Fibroblast of lung (primary cell): ENCODE data around the gene LTN1. TPM values are rescaled to one million over a fixed set of nuclear protein-coding genes. Genes with fewer than 3 reads are reported as not detected.

ENCODE experiments used
- DNase-seq, 2 donors: peaks; one replicate each; pipeline versions ENCODE4 v3.0.0 to v3.0.0-alpha.2; 2010; ENCODE audit warnings: low read depth in 2 of 2
- H2AFZ ChIP-seq: 2 replicates; pipeline ENCODE4 v1.5.1; 2012; ENCODE audit warnings: low read length, control low read depth, inconsistent platforms
- H3K27ac ChIP-seq: 2 replicates; pipeline ENCODE4 v1.5.1; 2011; ENCODE audit warnings: low read length, control low read depth; ENCODE audit not compliant: insufficient read depth
- H3K27me3 ChIP-seq: 2 replicates; pipeline ENCODE4 v1.5.1; 2011; ENCODE audit warnings: mild to moderate bottlenecking, low read length; ENCODE audit not compliant: control insufficient read depth, insufficient read depth
- H3K36me3 ChIP-seq: 2 replicates; pipeline ENCODE4 v1.5.1; 2011; ENCODE audit warnings: low read length; ENCODE audit not compliant: control insufficient read depth, insufficient read depth
- H3K4me1 ChIP-seq: 2 replicates; pipeline ENCODE4 v1.5.1; 2011; ENCODE audit warnings: low read length; ENCODE audit not compliant: control insufficient read depth, insufficient read depth; ENCODE audit errors: extremely low read depth
- H3K4me2 ChIP-seq: 2 replicates; pipeline ENCODE4 v1.5.1; 2011; ENCODE audit warnings: low read length, control low read depth; ENCODE audit not compliant: insufficient read depth; ENCODE audit errors: extremely low read depth
- H3K4me3 ChIP-seq, 4 experiments: fragments of 200-600 bp in 1 of 4; sonication (generic) in 1 of 4; replicated peaks in 1 of 4; 2 replicates each; pipeline ENCODE4 v1.5.1; 2011 to 2016; ENCODE audit warnings: low read length in 4 of 4, low read depth in 3 of 4, mild to moderate bottlenecking in 3 of 4, control low read depth in 2 of 4, inconsistent platforms in 1 of 4, mixed read lengths in 1 of 4; ENCODE audit not compliant: insufficient read depth in 1 of 4; ENCODE audit errors: control extremely low read depth in 1 of 4
- H3K79me2 ChIP-seq: 2 replicates; pipeline ENCODE4 v1.5.1; 2012; ENCODE audit warnings: mild to moderate bottlenecking, low read length, inconsistent platforms; ENCODE audit not compliant: control insufficient read depth, insufficient read depth
- H3K9ac ChIP-seq: 2 replicates; pipeline ENCODE4 v1.5.1; 2011; ENCODE audit warnings: mild to moderate bottlenecking, low read length, control low read depth; ENCODE audit not compliant: insufficient read depth
- H3K9me3 ChIP-seq: 2 replicates; pipeline ENCODE4 v1.5.1; 2012; ENCODE audit warnings: low read depth, low read length; ENCODE audit not compliant: control insufficient read depth, insufficient read depth
- H4K20me1 ChIP-seq: 2 replicates; pipeline ENCODE4 v1.5.1; 2011; ENCODE audit warnings: low read length; ENCODE audit not compliant: control insufficient read depth, insufficient read depth; ENCODE audit errors: extremely low read depth
- CTCF ChIP-seq, 2 donors: IDR thresholded peaks in 1 of 2; conservative IDR thresholded peaks in 1 of 2; 1 replicate in 1 of 2; 2 replicates in 1 of 2; pipeline ENCODE4 v1.5.1; 2011 to 2012; ENCODE audit warnings: low read length in 2 of 2, control low read depth in 1 of 2, inconsistent platforms in 1 of 2, low read depth in 1 of 2, mild to moderate bottlenecking in 1 of 2
- EZH2 ChIP-seq: IDR thresholded peaks from 2 replicates; pipeline ENCODE4 v1.5.1; 2012; ENCODE audit warnings: low read length, control low read depth, mild to moderate bottlenecking; ENCODE audit errors: missing control alignments
- polyA plus RNA-seq, 2 donors: library from polyadenylated mRNA; depleted of rRNA in 1 of 2; stranded (reverse) in 1 of 2; unstranded in 1 of 2; fragments of >200 nt; gene quantifications; 2 replicates each; pipeline ENCODE4 v1.2.1, GENCODE V29; 2011 to 2012; ENCODE audit warnings: missing spikeins in 1 of 2
- total RNA-seq: library from RNA; depleted of rRNA; stranded (reverse); fragments of >200 nt; gene quantifications from 2 replicates; pipeline ENCODE4 v1.2.1, GENCODE V29; 2014

LTN1 gene
- total and polyA plus RNA-seq, 2 donors (not counting 1 experiment from before 2014, with no cell fraction given), result 12.6 to 22.3 TPM

- H2AFZ ChIP-seq, result no peak overlapping the region
- H4K20me1 ChIP-seq, result no peaks in the 10 kb centered on the region
- peak in 1 of 2 donors; percentile 9 for DNase-seq
- H3K4me3 ChIP-seq, result no peak overlapping the region
- H3K4me1 ChIP-seq, result no peaks in the 10 kb centered on the region
- H3K36me3 ChIP-seq, result no peaks in the 10 kb centered on the region
- no peak overlapping the region for H3K4me2 ChIP-seq
- H3K79me2 ChIP-seq, result no peaks in the 10 kb centered on the region
- H3K9me3 ChIP-seq, result no peaks in the 10 kb centered on the region
- H3K9ac ChIP-seq, result no peak overlapping the region
- no peak overlapping the region for H3K27ac ChIP-seq
- TF ChIP-seq EZH2 (no peak), CTCF (conservative IDR thresholded peaks at IDR 0.05 in 1 of 2, IDR thresholded peaks at IDR 0.05 in 1 of 2; ENCODE audit: low read depth in 1 of 2, low read length in 2 of 2) (no peak)
- H3K27me3 ChIP-seq, result no peaks in the 10 kb centered on the region
Measured at GRCh38 chr21:28943631-28944030, 49.0 kb downstream of the LTN1 start.

GRCh38 chr21:28938726-28939125 lies 54.0 kb downstream of the LTN1 start:
- Histone ChIP-seq H3K27me3 (no peaks in the 10 kb centered on the region), H3K4me2 (no peak overlapping the region), H3K9ac (no peak overlapping the region), H2AFZ (no peak overlapping the region), H3K79me2 (no peaks in the 10 kb centered on the region), H3K36me3 (peaks cover 4% of the 10 kb centered on the region), H3K4me1 (no peaks in the 10 kb centered on the region), H3K9me3 (no peaks in the 10 kb centered on the region), H3K27ac (no peak overlapping the region), H4K20me1 (no peaks in the 10 kb centered on the region), H3K4me3 (no peak overlapping the region)
- no peak for TF ChIP-seq EZH2
- no peak for DNase-seq

- DNase-seq, result no peak
- H2AFZ ChIP-seq, result no peak overlapping the region
- H4K20me1 ChIP-seq, result no peaks in the 10 kb centered on the region
- TF ChIP-seq EZH2, result no peak
- no peak for TF ChIP-seq CTCF (conservative IDR thresholded peaks at IDR 0.05 in 1 of 2, IDR thresholded peaks at IDR 0.05 in 1 of 2; ENCODE audit: low read depth in 1 of 2, low read length in 2 of 2)
- no peaks in the 10 kb centered on the region for H3K79me2 ChIP-seq
- no peaks in the 10 kb centered on the region for H3K4me1 ChIP-seq
- H3K36me3 ChIP-seq, result peaks cover 4% of the 10 kb centered on the region
- H3K9me3 ChIP-seq, result no peaks in the 10 kb centered on the region
- H3K4me2 ChIP-seq, result no peak overlapping the region
- no peak overlapping the region for H3K9ac ChIP-seq
- H3K27ac ChIP-seq, result no peak overlapping the region
- H3K4me3 ChIP-seq, result no peak overlapping the region
- H3K27me3 ChIP-seq, result no peaks in the 10 kb centered on the region
Measured at GRCh38 chr21:28937737-28938136, 54.9 kb downstream of the LTN1 start.
